GM12864 (cell line): Measurements from ENCODE around the gene FRMD4A.

Experiments
- DNase-seq: peaks from one replicate; pipeline ENCODE4 v3.0.0-alpha.2; 2011; ENCODE audit warnings: low read depth
- H3K4me3 ChIP-seq: 2 replicates; pipeline ENCODE4 v1.5.1; 2011; ENCODE audit warnings: mild to moderate bottlenecking, low read depth, low read length, control low read depth
- TF ChIP-seq, protein P1 (sequence below): IDR thresholded peaks from 2 replicates; pipeline ENCODE4 v1.5.1; 2011; ENCODE audit warnings: low read depth, mild to moderate bottlenecking, moderate library complexity, low read length, control low read depth, inconsistent platforms; ENCODE audit errors: missing control alignments

The FRMD4A gene

GRCh38 chr10:13743101-13743693 is 587.5 kb downstream of the FRMD4A start:
- DNase-seq = peak; percentile 52
- TF ChIP-seq, protein P1, sequence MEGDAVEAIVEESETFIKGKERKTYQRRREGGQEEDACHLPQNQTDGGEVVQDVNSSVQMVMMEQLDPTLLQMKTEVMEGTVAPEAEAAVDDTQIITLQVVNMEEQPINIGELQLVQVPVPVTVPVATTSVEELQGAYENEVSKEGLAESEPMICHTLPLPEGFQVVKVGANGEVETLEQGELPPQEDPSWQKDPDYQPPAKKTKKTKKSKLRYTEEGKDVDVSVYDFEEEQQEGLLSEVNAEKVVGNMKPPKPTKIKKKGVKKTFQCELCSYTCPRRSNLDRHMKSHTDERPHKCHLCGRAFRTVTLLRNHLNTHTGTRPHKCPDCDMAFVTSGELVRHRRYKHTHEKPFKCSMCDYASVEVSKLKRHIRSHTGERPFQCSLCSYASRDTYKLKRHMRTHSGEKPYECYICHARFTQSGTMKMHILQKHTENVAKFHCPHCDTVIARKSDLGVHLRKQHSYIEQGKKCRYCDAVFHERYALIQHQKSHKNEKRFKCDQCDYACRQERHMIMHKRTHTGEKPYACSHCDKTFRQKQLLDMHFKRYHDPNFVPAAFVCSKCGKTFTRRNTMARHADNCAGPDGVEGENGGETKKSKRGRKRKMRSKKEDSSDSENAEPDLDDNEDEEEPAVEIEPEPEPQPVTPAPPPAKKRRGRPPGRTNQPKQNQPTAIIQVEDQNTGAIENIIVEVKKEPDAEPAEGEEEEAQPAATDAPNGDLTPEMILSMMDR = no peak
- H3K4me3 ChIP-seq = no peak overlapping the region

- DNase-seq = no peak
- no peak overlapping the region for H3K4me3 ChIP-seq
- TF ChIP-seq, protein P1 = no peak
These were observed 589.3 kb downstream of the FRMD4A start for GRCh38 chr10:13741438-13741837.

DNA sequence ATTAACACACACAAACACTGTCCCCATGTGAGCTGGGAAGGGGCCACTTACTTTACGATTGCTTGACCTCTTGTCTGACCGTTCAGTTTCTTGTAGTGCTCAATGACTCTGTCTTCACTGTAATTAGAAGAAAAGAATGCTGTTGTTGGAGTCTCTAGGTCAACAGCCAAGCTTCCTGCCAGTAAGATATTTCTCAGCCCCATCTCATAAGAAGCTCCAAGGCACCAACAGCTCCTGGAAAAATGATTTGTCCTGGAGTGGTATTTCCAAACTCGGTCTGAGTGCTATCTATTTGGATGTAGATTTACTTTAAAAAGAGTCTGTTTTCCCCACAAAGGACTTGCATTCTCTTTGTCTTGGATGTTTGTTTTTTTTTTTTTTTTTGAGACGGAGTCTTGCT is 590.3 kb downstream of the FRMD4A start:
- DNase-seq = no peak
- TF ChIP-seq, protein P1 = no peak

DNA sequence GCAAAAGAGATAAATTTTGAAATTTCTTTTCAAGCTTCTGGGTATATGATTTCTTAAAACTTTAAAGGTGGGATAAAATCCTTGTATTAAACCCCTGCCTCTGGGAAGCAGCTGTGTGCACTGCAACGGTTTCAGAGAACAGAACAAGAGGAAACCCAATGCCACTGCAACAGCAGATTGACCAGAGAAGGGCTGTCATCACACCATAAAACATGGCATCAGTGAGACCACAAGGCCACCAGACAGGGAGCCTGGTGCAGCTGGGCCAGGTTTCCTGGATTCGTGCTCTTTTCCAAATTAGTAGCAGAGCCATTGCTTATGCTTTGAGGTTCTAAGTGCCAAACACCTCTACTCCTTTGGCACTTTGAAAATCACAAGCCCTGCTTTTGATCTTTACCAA is 591.5 kb downstream of the FRMD4A start:
- TF ChIP-seq, protein P1 = no peak
- no peak overlapping the region for H3K4me3 ChIP-seq
- DNase-seq = no peak

More for the DNA sequence above, 590.3 kb downstream of the FRMD4A start:
- no peak overlapping the region for H3K4me3 ChIP-seq

DNA sequence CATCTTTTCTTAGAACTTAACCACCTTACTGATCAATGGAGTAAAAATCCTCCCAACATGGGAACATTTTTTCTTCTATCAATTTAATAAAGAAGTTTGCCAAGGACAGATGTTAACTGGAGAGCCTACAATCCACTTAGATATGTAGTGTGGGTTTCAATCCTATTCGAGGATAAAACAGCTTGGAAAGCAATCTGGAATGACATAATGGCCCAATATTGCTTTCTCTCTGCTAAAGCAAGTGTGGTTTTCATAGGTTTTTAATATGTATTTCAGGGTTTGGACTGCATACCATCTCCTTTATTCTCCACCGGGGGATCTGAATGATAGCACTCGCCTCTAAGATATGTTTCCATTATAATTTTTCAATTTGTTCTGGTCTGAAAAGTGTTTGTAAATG is 594.2 kb downstream of the FRMD4A start:
- DNase-seq = no peak
- no peak overlapping the region for H3K4me3 ChIP-seq
- TF ChIP-seq, protein P1 = no peak

- no peak overlapping the region for H3K4me3 ChIP-seq
- TF ChIP-seq, protein P1 = no peak
- no peak for DNase-seq
These were observed 596.6 kb downstream of the FRMD4A start for GRCh38 chr10:13734151-13734550.

DNA sequence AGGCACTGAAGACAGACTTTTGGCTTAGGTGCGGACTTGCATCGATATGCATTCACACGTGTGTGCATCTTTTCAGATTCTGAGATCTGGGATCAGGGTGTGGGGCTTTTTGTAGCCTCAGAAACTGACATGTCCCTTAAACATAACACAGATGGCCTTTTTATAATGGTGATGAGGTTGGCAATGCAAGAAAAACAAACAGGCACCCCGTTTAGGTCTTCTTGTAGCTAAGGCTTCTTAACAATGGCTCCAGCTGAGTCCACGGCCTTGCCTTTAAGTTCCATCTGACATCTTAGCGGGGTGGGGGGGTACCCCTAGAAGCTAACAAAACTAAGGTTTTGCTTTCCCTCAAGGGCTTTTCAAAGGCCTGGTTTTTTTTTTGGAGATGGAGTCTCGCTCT is 597.7 kb downstream of the FRMD4A start:
- TF ChIP-seq, protein P1 = no peak
- no peak for DNase-seq
- no peak overlapping the region for H3K4me3 ChIP-seq
